HG03097 (cell line): ENCODE data around the gene SNX18.
"Not testable (repeated sequence)": the region's sequence is repeated elsewhere in the genome, so short reads cannot be mapped to it uniquely, and the experiment has no call there.

Experiments used
- ATAC-seq: cut with Tn5 transposase; IDR thresholded peaks from one replicate; pipeline ENCODE4 v1.9.1; 2021; ENCODE audit not compliant: unreplicated experiment, low FRiP score

The SNX18 gene, protein sequence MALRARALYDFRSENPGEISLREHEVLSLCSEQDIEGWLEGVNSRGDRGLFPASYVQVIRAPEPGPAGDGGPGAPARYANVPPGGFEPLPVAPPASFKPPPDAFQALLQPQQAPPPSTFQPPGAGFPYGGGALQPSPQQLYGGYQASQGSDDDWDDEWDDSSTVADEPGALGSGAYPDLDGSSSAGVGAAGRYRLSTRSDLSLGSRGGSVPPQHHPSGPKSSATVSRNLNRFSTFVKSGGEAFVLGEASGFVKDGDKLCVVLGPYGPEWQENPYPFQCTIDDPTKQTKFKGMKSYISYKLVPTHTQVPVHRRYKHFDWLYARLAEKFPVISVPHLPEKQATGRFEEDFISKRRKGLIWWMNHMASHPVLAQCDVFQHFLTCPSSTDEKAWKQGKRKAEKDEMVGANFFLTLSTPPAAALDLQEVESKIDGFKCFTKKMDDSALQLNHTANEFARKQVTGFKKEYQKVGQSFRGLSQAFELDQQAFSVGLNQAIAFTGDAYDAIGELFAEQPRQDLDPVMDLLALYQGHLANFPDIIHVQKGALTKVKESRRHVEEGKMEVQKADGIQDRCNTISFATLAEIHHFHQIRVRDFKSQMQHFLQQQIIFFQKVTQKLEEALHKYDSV

DNA sequence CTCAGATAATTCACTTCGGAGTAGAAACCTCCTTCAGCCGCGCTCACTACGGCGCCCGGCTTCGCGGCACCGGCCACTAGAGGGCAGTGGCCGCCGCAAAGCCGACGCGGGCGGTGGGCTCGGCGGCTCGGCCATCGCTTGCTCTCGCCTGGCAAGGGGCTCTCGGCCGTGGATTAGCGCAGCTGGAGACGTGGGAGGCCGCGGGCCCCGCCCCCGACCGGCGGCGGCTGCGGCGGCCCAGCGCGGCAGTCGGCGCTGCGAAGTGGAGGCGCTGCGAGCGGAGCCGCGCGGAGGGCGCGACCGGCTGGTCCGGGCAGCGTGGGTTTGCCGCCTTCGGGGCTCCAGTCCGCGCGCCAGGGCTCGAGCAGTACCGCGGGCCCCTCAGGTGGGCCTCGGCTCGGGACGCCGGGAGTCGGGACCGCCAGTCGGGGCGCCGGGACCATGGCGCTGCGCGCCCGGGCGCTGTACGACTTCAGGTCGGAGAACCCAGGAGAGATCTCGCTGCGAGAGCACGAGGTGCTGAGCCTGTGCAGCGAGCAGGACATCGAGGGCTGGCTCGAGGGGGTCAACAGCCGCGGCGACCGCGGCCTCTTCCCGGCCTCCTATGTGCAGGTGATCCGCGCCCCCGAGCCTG, at the start of gene SNX18:
Gene SNX18 (plus strand): TSS at position 248 of the 634 bp plus-strand sequence. CDS start 194 bp downstream, at position 442.
- peak; percentile 96 for ATAC-seq

DNA sequence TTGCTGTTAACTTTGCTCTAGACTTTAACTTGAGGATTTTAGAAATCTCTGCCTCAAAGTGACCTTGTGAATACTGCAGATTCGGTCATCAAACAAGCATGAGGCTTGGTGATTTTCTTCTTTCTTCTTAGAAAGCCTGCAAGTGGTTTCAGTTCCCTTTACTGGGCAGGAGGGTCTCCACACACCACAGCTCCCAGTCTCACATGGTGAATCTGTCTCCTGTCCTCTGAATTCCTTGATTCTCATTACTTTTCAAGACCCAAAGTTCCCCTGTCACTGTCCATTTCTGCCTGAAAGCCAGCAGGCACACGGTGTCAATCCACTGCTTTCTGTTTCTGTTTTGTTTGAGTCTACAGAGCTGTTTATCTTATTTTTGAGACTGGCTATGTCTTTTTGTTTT, 47.9 kb upstream of the SNX18 start:
- ATAC-seq: no peak

DNA sequence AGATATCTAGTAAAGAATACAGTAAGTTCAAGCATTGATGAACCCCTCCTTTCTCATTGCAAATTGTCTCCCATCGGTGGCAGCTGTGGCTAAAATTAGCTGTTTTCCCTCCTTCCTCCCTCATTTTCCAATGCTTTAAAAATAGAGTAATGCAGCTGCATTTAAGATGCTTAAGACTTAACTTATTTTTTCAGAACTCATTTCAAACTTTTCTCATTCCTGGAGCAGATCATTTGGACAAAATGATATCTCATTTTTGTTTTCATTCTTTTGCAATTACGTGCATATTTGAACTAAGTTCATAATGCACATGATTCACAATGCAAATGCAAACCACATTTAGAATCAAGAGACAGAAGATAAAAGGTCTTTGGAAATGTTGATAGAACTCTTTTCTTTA, 47.4 kb upstream of the SNX18 start:
- ATAC-seq: no peak

DNA sequence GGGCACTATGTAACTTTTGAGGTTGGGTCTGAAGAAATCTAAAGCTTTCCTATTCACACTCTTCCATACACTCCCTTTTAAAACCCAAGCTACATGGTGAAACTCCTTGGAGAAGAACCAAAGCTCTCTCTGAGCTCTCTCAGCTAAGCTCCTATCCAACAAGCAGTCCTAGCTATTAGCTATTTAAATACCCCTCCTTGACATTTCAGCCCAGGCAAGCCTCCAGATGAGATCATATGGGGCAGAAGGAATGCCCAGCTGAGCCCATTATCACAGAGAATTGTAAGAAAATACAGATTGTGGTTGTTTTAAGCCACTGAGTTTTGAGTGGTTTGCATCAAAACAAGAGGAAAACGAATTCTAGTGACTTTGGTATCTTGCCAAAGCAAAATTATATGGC, 46.9 kb upstream of the SNX18 start:
- ATAC-seq: no peak

DNA sequence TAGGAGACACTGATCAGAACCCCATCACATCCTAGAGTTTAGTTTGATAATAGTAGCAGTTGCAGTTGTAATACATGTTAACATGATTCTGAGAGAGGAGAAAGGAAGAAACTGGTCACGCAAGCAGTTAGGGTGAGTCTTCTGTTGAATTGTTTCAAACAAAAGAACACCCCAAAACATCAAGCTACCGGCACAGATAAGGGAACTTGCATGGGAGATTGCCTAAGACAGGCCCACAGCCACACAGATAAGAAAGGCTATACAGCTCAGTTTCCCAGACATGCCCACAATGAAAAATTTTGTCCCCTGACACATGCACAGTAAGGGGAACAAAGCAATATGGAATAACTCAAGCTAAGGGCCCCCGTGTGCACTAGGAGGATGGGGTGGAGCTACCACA, 46.2 kb upstream of the SNX18 start:
- ATAC-seq: no peak

DNA sequence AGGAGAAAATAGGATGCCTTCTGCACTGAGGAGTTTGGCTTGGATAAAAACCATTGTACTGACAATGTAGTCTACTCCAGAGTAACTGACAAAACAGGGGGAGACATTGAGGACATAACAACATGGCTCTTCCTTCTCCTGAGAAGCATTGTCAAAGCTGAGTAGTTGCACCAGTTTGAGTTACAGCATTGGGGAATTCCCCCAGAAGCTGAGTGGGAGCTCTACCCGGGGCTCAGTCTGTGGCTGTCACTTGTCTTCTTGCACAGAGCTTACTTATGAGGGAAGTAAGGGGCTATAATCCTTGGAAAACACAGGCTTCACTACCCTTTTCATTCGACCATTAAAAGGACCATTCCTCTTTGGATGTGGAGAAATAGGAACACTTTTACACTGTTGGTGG, 40.9 kb upstream of the SNX18 start:
- ATAC-seq: no peak

DNA sequence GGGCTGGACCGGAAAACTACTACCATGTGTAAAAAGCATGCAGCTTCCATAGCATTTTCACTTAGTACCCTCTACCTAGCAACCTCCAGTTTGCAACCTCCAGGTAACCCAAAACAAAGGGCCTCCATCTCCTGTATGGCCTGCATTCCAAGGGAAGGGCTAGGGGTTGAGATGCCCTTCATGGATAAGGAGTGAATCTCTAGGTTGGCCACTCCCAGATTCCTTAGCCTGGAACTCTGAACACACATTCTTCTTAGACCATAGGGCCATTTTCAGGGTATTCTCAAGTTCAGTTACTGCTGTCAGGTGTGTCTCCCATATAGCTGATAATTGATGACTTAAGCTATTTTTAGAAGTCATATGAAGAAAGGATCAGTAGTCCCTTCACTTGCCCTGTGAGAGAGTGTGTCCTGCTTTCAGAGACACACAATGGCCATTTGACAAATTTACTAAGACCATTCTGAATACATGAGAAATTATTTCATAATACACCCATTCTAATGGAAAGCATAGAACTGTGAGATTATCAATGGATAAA, 39.5 kb upstream of the SNX18 start:
- ATAC-seq: no peak

DNA sequence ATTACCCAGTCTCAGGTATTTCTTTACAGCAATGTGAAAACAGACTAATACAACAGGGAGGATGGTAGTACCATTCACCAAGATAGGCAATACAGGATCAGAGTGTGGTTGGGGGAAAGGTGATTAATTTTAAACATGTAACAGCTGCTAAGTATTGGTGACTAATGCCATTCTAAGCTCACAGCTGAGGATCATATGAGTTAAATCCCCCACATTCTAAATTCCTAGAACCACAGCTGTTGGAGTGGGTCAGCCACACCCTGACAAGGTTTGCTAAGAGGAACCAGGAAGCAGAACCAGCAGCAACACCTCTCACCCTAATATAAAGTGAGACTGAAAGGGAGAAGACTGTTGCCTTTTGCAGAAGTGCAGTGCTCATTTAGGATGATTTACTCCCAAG, 37.3 kb upstream of the SNX18 start:
- ATAC-seq: no peak

DNA sequence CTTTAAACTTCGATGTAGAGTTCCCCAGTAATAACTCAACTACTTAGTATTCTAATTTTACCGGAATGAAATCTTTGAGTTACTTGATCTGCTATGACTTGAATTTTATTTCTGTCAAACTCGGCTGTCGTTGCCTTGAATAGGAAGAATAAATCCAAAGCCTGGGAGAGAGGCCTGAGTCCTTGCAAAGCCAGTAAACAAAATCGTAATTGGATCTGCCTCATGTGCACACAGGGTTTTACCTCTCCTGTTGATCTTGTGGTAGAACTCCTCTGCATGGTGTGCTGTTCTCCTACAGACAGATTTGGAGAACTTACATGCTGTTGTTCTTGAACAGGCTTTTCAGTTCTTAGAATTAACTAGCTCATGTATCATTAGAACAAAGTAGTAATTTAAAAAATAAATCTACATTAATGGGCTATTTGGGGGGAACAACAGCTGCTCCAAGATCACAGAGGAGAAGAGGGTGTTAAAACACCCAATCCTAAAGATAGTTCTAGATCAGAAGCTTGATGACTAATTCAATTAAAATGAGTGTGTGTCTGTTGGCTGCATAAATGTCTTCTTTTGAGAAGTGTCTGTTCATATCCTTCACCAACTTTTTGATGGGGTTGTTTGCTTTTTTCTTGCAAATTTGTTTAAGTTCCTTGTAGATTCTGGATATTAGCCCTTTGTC, 33.2 kb upstream of the SNX18 start:
- ATAC-seq: no peak

DNA sequence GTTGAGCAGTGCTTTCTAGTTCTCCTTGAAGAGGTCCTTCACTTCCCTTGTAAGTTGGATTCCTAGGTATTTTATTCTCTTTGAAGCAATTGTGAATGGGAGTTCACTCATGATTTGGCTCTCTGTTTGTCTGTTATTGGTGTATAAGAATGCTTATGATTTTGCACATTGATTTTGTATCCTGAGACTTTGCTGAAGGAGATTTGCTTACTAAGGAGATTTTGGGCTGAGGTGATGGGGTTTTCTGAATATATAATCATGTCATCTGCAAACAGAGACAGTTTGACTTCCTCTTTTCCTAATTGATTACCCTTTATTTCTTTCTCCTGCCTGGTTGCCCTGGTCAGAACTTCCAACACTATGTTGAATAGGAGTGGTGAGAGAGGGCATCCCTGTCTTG, 31.9 kb upstream of the SNX18 start:
- ATAC-seq: not testable (repeated sequence)

DNA sequence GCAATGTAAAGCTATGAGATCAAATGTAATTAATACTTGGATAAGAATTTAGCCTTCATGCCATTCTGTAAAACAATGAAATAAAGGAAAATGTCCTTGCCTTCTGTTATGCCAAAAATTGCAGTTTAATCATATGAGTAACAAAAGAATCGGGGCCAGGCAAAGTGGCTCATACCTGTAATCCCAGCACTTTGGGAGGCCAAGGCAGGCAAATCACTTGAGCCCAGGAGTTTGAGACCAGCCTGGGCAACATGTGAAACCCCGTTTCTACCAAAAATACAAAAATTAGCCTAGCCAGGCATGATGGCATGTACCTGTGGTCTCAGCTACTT, 27.9 kb upstream of the SNX18 start:
- ATAC-seq: not testable (repeated sequence)

DNA sequence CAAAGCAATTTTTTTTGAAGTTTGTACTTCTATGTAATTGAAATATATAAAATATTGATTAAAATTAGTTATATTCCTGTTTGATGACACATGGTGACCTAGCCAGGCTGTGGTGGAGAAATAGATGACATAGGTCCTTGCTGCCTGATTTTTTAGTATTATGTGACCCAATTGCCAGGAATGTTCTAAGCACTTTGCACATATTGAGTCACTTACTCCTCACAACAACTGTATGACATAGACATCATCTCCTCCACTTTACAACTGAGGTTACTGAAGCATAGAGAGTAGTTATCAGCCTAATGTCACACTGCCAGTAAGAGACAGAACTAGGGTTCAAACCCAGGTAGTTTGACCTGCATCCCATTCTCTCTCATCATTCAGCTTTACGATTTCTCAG, 26.2 kb upstream of the SNX18 start:
- no peak for ATAC-seq

DNA sequence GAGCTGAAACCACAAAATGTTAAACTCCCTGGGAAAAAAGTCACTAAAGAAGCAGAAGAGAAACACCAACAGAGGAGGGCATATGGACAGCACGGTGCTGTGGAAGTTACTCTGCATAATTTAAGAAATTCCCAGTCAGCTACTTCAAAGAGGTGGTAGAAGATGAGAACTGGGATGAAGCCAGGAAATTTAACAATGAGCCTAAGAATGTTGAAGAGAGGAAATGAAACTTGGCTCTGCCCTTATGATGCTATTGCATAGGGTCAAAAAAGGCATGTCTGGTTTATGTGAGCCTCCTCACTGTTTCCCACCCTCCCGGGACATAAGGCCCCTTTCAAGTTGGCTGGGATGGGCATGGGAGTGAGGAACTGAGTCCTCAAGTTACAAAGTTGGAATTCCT, 25.4 kb upstream of the SNX18 start:
- no peak for ATAC-seq

DNA sequence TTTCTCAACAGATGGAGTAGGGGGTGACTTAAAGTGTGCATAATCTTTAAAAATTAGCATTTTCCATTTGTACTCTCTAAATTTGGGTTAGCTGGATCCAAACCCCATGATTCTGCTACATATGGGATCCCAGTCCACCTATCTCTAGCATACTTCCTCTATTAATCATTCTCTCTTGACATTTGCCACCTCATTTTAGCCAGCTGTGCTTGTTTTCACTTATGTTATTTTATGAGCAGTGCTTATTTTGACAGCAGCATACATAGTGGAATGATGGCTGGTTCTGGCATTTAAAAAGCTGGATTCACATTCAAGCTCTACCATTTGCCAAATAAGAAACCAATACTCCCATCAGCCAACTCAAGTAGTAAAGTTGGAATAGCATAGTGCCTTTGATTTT, 22.5 kb upstream of the SNX18 start:
- ATAC-seq: no peak

DNA sequence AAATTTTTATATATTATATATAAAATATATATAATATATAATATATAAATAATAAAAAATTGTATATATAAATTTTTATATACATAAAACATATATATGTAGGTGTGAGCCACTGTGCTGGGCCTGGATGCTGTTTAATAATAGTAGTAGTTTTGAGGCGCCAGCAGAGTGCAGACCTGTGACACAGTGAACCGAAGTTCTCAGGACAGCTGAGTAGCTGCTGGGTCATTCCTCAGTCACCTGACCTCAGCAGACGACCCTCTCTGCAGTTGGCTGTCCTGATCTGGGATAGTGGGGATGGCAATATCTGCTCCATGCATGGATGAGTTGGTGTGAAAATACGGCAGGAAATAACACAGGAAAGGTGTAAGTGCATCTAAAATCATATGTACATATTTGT, 3.3 kb upstream of the SNX18 start:
- no peak for ATAC-seq

DNA sequence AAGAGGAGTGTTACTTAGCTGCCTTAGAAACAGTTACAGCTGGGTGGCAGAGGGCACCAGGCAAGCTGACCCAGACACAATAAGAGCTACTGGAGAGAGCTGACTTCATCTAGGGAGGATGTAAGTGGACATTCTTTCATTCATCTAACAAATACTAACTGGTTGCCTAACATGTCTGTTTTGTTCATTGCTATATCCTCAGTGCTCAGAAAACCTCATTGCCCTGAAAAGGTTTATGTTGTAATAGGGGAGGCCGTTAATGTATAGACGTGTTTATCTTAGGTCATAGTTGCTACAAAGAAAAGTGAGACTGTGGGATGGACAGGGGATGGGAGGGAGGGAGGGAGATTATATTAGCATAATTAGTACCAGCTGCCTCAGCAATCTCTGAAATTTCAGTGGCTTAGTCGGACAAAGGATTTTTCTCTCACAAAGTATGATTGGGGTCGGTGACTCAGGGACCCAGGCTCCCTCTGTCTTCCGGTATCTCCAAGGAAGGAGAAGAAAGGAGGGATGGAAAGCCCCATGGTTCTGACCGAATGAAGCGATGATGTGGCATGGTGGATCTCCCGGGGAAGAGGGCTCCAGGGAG, 2.6 kb upstream of the SNX18 start:
- ATAC-seq: no peak

DNA sequence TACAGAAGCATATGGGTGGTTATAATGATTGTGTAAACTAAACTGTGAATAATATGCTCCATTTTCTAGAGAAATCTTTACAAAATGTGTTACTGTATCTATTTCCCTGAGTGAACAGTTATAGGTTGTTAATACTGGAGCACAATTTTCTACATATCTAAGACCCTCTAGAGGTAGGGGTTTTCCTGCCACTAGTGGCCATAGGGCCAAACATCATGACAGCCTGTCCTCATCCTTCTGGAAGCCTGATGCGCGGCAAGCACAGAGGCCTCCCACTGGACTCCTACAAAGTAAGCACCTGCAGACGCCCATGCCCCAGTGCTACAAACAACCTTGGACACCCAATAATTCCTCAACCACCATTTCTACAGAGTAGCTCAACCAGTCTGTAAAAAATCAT, 1.9 kb upstream of the SNX18 start:
- ATAC-seq: no peak

DNA sequence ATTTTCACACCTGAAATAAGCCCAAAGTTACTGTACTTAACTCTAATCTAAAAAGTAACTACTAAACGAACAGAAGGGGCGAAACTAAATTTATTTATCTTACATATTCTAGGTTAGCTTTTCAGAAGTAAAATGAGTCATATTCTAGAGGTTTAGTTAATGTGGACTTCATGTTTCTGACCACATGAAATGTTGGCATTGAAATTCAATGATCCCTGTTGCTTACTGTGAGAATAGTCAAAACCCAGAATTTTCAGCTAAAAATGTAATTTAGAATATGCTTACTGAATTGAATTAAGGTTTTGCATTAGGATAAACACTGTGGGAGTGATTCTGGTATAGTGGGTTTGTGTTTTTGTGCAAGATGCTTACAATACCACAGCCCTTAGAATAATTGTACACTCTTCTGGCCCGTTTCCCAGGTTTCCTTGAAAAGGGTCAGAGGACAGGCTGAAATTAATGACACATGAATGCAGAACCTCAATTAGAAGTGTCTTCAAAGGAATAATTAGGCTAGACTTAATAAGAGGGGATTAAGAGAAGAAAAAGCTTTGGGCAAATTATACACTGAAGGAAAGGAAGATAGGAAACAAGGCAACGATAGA, 1.4 kb upstream of the SNX18 start:
- no peak for ATAC-seq

DNA sequence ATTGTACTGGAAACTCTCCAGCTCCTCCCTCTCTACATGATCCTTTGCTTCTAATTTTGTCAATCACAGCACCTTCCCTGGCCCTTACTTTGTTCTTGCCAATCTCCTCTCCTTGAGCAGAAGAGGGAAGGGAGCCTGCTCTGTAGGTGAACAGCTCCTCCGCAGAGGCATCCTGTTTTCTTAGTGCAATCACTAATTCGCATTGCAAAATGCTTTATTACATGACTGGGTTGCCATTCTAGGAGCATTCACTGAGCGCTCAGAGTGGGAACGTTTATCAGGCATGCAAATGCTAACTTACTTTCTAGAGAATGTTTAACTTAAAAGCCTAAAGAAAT, 416 bp upstream of the SNX18 start:
- ATAC-seq: peak; percentile 8

DNA sequence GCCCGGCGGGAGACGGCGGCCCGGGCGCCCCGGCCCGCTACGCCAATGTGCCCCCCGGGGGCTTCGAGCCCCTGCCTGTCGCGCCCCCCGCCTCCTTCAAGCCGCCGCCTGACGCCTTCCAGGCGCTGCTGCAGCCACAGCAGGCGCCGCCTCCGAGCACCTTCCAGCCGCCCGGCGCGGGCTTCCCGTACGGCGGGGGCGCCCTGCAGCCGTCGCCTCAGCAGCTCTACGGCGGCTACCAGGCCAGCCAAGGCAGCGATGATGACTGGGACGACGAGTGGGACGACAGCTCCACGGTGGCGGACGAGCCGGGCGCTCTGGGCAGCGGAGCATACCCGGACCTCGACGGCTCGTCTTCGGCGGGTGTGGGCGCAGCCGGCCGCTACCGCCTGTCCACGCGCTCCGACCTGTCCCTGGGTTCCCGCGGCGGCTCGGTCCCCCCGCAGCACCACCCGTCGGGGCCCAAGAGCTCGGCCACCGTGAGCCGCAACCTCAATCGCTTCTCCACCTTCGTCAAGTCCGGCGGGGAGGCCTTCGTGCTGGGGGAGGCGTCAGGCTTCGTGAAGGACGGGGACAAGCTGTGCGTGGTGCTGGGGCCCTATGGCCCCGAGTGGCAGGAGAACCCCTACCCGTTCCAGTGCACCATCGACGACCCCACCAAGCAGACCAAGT, 723 bp downstream of the SNX18 start:
- peak; percentile 17 for ATAC-seq
